Superior temporal gyrus (tissue), 1 donor: ENCODE results near the gene SYNJ2BP.

ENCODE experiments used
- DNase-seq: peaks from one replicate; pipeline ENCODE4 v3.0.0-alpha.2; 2016; ENCODE audit errors: extremely low spot score

SYNJ2BP gene

GRCh38 chr14:70391493-70392391 lies 25.1 kb downstream of the SYNJ2BP start:
- DNase-seq, result no peak

- no peak for DNase-seq
Measured at GRCh38 chr14:70382536-70382935, 34.4 kb downstream of the SYNJ2BP start.

- no peak for DNase-seq
Measured at GRCh38 chr14:70380824-70381223, 36.1 kb downstream of the SYNJ2BP start.

GRCh38 chr14:70378696-70379095 lies 38.2 kb downstream of the SYNJ2BP start:
- no peak for DNase-seq
